ENCODE results near the gene ANKMY2. TPM values are rescaled to one million over a fixed set of nuclear protein-coding genes. Genes with fewer than 3 reads are reported as not detected.

ANKMY2 gene
- total RNA-seq, 1 donor from 2014 or later, result 13.9 TPM

DNA sequence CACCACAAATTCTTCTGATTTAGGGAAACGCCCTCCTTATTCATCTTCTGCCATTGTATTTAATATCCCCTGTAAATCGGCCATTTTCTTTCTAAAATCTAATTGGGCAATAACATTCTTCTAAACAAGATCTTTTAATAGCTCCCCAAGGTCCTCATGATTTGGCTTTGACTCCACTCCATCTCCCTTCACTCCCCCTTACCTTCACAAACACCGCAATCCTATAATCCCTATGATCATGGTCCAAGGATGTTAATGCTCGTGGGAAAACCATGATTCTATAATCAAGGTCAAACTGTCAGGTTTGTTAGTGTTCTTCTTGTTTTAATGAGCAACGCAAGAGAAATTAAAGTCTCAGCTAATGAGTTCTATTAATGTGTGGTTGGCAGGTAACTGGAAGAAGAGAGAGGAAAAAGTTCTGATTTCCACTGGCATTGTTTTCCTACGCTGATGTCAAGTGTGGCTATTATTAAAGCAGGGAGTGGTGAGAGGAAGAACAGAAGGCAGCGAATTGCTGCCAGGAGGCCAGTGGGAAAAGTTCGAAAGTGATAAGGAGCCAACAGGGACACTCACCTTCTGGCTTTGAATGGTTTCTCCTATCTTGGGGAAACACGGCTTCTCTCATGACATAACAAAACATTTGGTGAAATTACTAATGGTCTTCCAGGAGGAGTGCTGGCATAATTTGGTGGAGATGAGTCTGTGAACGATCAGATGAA is 90.9 kb downstream of the ANKMY2 start:
- TF ChIP-seq, protein P1, sequence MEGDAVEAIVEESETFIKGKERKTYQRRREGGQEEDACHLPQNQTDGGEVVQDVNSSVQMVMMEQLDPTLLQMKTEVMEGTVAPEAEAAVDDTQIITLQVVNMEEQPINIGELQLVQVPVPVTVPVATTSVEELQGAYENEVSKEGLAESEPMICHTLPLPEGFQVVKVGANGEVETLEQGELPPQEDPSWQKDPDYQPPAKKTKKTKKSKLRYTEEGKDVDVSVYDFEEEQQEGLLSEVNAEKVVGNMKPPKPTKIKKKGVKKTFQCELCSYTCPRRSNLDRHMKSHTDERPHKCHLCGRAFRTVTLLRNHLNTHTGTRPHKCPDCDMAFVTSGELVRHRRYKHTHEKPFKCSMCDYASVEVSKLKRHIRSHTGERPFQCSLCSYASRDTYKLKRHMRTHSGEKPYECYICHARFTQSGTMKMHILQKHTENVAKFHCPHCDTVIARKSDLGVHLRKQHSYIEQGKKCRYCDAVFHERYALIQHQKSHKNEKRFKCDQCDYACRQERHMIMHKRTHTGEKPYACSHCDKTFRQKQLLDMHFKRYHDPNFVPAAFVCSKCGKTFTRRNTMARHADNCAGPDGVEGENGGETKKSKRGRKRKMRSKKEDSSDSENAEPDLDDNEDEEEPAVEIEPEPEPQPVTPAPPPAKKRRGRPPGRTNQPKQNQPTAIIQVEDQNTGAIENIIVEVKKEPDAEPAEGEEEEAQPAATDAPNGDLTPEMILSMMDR (IDR thresholded peaks at IDR 0.05), result no peak
- H3K27me3 ChIP-seq (ENCODE audit: low read depth), result no peaks in the 10 kb centered on the region
- intact Hi-C loops (cut with DNase I), result no loop called here
- DNase-seq (no peak), ATAC-seq (no peak)
- H3K4me3 ChIP-seq, result no peak overlapping the region
- H3K9me3 ChIP-seq, result no peaks in the 10 kb centered on the region
- no peaks in the 10 kb centered on the region for H3K4me1 ChIP-seq
- no peak overlapping the region for H3K27ac ChIP-seq
- no peaks in the 10 kb centered on the region for H3K36me3 ChIP-seq

DNA sequence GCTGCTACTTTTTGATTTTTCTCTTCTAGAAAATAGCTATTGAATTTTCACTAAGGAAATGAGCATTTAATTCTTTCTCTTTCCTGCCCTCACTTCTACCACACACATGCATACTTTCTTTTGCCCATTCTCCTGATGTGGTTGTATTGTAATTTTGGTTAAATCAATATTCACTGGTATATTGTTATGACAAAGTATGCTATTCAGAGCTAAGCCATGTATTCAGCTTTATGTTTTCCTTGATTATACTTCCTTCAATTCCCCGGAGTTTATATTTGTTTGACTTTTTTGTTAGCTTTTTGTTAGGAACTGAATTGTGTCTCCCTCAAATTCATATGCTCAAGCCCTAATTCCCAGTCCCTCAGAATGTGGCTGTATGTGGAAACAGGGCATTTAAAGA is 94.9 kb downstream of the ANKMY2 start:
- no peak for ATAC-seq
- Histone ChIP-seq H3K4me3 (no peak overlapping the region), H3K27me3 (ENCODE audit: low read depth) (no peaks in the 10 kb centered on the region), H3K27ac (no peak overlapping the region), H3K9me3 (no peaks in the 10 kb centered on the region), H3K4me1 (no peaks in the 10 kb centered on the region), H3K36me3 (no peaks in the 10 kb centered on the region)
- DNase-seq, result no peak
- intact Hi-C loops (cut with DNase I), result no loop called here
- TF ChIP-seq, protein P1 (IDR thresholded peaks at IDR 0.05), result no peak

Other genes with a start within 250 kb of the ANKMY2 start
- 3.0 TPM for gene CRPPA, start 224.2 kb downstream of the ANKMY2 start, total RNA-seq
- 8.7 TPM for gene SOSTDC1, start 180.0 kb downstream of the ANKMY2 start, total RNA-seq
- not detected for gene LRRC72, start 118.9 kb downstream of the ANKMY2 start, total RNA-seq
- gene BZW2, start 427 bp upstream of the ANKMY2 start, total RNA-seq, result 24.6 TPM
- 120 TPM for gene TSPAN13, start 108.0 kb upstream of the ANKMY2 start, total RNA-seq
- 93.0 TPM for gene AGR2, start 159.2 kb upstream of the ANKMY2 start, total RNA-seq
- gene AGR3, start 236.2 kb upstream of the ANKMY2 start, total RNA-seq, result 105 TPM